ENCODE results near the gene ABCA8.

Gene ABCA8

DNA sequence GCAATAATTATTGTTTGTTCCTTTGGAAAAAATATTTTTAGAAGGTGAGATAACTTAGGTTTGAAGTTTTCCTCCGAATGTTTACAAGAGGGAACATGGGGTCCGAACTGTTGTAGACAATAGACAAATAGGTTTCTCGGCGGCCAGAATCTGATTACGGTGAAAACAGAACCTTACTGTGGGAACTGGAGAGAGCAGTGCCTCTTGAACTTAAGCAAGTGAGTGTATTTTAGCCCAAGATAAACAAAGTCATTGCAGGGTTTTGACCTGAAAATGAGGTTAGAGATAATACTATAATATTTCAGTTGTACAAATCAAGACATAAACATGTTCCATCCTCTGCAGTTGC is 134.7 kb downstream of the ABCA8 start:
- Histone ChIP-seq H3K4me3 (ENCODE audit: low read length) (no peak overlapping the region), H2AFZ (ENCODE audit: low read length) (no peak overlapping the region), H4K20me1 (ENCODE audit: insufficient read depth, low read length) (no peaks in the 10 kb centered on the region), H3K27me3 (replicated peaks; ENCODE audit: insufficient read depth, low read length) (no peaks in the 10 kb centered on the region), H3K27ac (ENCODE audit: low read length) (no peak overlapping the region), H3K79me2 (ENCODE audit: low read length) (no peaks in the 10 kb centered on the region), H3K9me2 (replicated peaks; ENCODE audit: insufficient read depth, low read length) (no peaks in the 10 kb centered on the region), H3F3A (ENCODE audit: insufficient read depth, low read length) (no peaks in the 10 kb centered on the region), H3K4me1 (ENCODE audit: low read length) (no peaks in the 10 kb centered on the region), H3K4me2 (ENCODE audit: low read depth, low read length) (no peak overlapping the region), H3K36me3 (replicated peaks; ENCODE audit: insufficient read depth, low read length) (no peaks in the 10 kb centered on the region), H3K9ac (ENCODE audit: low read length) (no peak overlapping the region), H3K9me3 (replicated peaks; ENCODE audit: insufficient read depth, low read length) (no peaks in the 10 kb centered on the region)
- TF ChIP-seq EZH2phosphoT487 (IDR thresholded peaks at IDR 0.05; ENCODE audit: low read length) (no peak), EZH2 (optimal IDR thresholded peaks at IDR 0.05; ENCODE audit: low read depth, low read length) (no peak)
- TF ChIP-seq, protein P1, sequence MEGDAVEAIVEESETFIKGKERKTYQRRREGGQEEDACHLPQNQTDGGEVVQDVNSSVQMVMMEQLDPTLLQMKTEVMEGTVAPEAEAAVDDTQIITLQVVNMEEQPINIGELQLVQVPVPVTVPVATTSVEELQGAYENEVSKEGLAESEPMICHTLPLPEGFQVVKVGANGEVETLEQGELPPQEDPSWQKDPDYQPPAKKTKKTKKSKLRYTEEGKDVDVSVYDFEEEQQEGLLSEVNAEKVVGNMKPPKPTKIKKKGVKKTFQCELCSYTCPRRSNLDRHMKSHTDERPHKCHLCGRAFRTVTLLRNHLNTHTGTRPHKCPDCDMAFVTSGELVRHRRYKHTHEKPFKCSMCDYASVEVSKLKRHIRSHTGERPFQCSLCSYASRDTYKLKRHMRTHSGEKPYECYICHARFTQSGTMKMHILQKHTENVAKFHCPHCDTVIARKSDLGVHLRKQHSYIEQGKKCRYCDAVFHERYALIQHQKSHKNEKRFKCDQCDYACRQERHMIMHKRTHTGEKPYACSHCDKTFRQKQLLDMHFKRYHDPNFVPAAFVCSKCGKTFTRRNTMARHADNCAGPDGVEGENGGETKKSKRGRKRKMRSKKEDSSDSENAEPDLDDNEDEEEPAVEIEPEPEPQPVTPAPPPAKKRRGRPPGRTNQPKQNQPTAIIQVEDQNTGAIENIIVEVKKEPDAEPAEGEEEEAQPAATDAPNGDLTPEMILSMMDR (IDR thresholded peaks at IDR 0.05; ENCODE audit: low read length): no peak
- no peak for DNase-seq

GRCh38 chr17:68819465-68819864 is 135.7 kb downstream of the ABCA8 start:
- H3K9ac ChIP-seq (ENCODE audit: low read length): no peak overlapping the region
- TF ChIP-seq, protein P1 (IDR thresholded peaks at IDR 0.05; ENCODE audit: low read length): no peak
- no peak for TF ChIP-seq EZH2 (optimal IDR thresholded peaks at IDR 0.05; ENCODE audit: low read depth, low read length)
- no peaks in the 10 kb centered on the region for H3K9me2 ChIP-seq (replicated peaks; ENCODE audit: insufficient read depth, low read length)
- H3K27ac ChIP-seq (ENCODE audit: low read length): no peak overlapping the region
- no peaks in the 10 kb centered on the region for H3K4me1 ChIP-seq (ENCODE audit: low read length)
- no peaks in the 10 kb centered on the region for H3K27me3 ChIP-seq (replicated peaks; ENCODE audit: insufficient read depth, low read length)
- no peak for DNase-seq
- H2AFZ ChIP-seq (ENCODE audit: low read length): no peak overlapping the region
- H3K4me3 ChIP-seq (ENCODE audit: low read length): no peak overlapping the region
- no peaks in the 10 kb centered on the region for H3K36me3 ChIP-seq (replicated peaks; ENCODE audit: insufficient read depth, low read length)
- no peaks in the 10 kb centered on the region for H3K79me2 ChIP-seq (ENCODE audit: low read length)
- H3F3A ChIP-seq (ENCODE audit: insufficient read depth, low read length): no peaks in the 10 kb centered on the region
- H3K4me2 ChIP-seq (ENCODE audit: low read depth, low read length): no peak overlapping the region
- no peaks in the 10 kb centered on the region for H3K9me3 ChIP-seq (replicated peaks; ENCODE audit: insufficient read depth, low read length)
- no peaks in the 10 kb centered on the region for H4K20me1 ChIP-seq (ENCODE audit: insufficient read depth, low read length)
